Adrenal gland (tissue), 5 donors: ENCODE measurements around the gene CCDC88B.
A peak's percentile ranks its signal among the peaks of the same experiment; 100 is the strongest.

Experiments used
- POLR2A ChIP-seq, 2 donors: fragments of 450-650 bp; IDR thresholded peaks; one replicate each; pipeline ENCODE4 v1.6.1; 2017; ENCODE audit warnings: antibody characterized with exemption in 2 of 2, mild to moderate bottlenecking in 2 of 2, moderate library complexity in 1 of 2
- TF ChIP-seq, protein P1 (sequence below), 6 experiments: fragments of 450-650 bp in 4 of 6; fragments of 200-600 bp in 2 of 6; sonication (generic) in 1 of 6; IDR thresholded peaks; 1 replicate in 5 of 6; 2 replicates in 1 of 6; pipeline versions ENCODE4 v1.5.1 to v1.8.0; 2016 to 2021; ENCODE audit warnings: antibody characterized with exemption in 6 of 6, mild to moderate bottlenecking in 2 of 6, moderate library complexity in 1 of 6
- donor health status: DM: no; HTN: no; CAD: no.

DNA sequence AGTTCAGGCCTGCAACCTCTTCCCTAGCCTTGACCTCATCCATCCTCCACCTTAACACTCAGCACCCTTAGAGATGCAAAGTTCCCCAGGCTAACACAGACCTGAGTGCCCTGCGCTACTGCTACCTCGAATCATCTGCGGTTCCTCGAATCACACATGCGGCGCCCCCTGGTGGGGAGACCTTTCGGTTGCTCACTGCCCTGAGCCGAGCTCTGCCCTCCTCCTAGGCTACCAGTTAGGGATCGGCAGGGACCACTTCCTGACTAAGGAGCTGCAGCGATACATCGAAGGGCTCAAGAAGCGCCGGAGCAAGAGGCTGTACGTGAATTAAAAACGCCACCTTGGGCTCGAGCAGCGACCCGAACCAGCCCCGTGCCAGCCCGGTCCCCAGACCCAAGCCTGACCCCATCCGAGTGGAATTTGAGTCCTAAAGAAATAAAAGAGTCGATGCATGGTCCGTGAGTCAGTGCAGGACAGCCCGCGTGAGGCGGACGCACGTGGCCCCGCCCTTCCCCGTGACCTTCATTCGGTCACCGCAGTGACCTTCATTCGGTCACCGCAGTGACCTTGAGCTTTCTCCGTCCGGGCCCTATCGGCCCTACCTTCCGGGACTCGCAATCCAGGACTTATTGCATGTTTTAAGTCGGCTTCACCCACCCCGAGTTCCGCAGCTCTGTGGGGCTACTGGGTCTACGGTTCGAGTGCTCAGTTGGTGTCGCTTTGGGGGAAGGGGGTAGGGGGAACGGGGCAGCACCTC, 35.5 kb upstream of the CCDC88B start:
- TF ChIP-seq, protein P1, sequence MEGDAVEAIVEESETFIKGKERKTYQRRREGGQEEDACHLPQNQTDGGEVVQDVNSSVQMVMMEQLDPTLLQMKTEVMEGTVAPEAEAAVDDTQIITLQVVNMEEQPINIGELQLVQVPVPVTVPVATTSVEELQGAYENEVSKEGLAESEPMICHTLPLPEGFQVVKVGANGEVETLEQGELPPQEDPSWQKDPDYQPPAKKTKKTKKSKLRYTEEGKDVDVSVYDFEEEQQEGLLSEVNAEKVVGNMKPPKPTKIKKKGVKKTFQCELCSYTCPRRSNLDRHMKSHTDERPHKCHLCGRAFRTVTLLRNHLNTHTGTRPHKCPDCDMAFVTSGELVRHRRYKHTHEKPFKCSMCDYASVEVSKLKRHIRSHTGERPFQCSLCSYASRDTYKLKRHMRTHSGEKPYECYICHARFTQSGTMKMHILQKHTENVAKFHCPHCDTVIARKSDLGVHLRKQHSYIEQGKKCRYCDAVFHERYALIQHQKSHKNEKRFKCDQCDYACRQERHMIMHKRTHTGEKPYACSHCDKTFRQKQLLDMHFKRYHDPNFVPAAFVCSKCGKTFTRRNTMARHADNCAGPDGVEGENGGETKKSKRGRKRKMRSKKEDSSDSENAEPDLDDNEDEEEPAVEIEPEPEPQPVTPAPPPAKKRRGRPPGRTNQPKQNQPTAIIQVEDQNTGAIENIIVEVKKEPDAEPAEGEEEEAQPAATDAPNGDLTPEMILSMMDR (IDR thresholded peaks at IDR 0.05) = peak; percentile 79 to 94 (median 88)
- peak in 1 of 2 donors; percentile 57 for TF ChIP-seq POLR2A (IDR thresholded peaks at IDR 0.05)
